Pulmonary artery endothelial cell (primary cell): Measurements from ENCODE around the gene FAM210A. TPM values are rescaled to one million over a fixed set of nuclear protein-coding genes. Genes with fewer than 3 reads are reported as not detected.
"Not testable (repeated sequence)": the region's sequence is repeated elsewhere in the genome, so short reads cannot be mapped to it uniquely, and the experiment has no call there.

Source experiments
- DNase-seq: peaks from one replicate; pipeline ENCODE4 v3.0.0-alpha.2; 2011; ENCODE audit warnings: low read depth, low spot score
- total RNA-seq: library from RNA; depleted of rRNA; stranded (reverse); fragments of >200 nt; gene quantifications from 2 replicates; pipeline ENCODE4 v1.2.3, GENCODE V29; 2014

FAM210A gene
- total RNA-seq, 1 donor from 2014 or later, result 27.0 TPM

- DNase-seq, result no peak
These were observed 15.9 kb downstream of the FAM210A start for GRCh38 chr18:13710414-13710831.

GRCh38 chr18:13703899-13704298 lies 22.5 kb downstream of the FAM210A start:
- DNase-seq, result no peak

GRCh38 chr18:13700153-13700552 lies 26.2 kb downstream of the FAM210A start:
- DNase-seq, result no peak

GRCh38 chr18:13696961-13697360 lies 29.4 kb downstream of the FAM210A start:
- no peak for DNase-seq

GRCh38 chr18:13695337-13695736 lies 31.0 kb downstream of the FAM210A start:
- not testable (repeated sequence) for DNase-seq

- DNase-seq, result not testable (repeated sequence)
These were observed 36.3 kb downstream of the FAM210A start for GRCh38 chr18:13690060-13690459.

GRCh38 chr18:13688191-13689136 lies 37.9 kb downstream of the FAM210A start:
- no peak for DNase-seq

GRCh38 chr18:13684546-13684945 lies 41.8 kb downstream of the FAM210A start:
- no peak for DNase-seq

GRCh38 chr18:13681701-13682100 lies 44.7 kb downstream of the FAM210A start:
- no peak for DNase-seq

GRCh38 chr18:13680612-13681011 lies 45.7 kb downstream of the FAM210A start:
- no peak for DNase-seq

GRCh38 chr18:13677350-13677749 lies 49.0 kb downstream of the FAM210A start:
- not testable (repeated sequence) for DNase-seq

GRCh38 chr18:13676471-13676870 lies 49.9 kb downstream of the FAM210A start:
- no peak for DNase-seq

- DNase-seq, result no peak
These were observed 53.7 kb downstream of the FAM210A start for GRCh38 chr18:13672657-13673056.

- peak; percentile 8 for DNase-seq
These were observed 64.5 kb downstream of the FAM210A start for GRCh38 chr18:13661779-13662256.

- DNase-seq, result no peak
These were observed 65.1 kb downstream of the FAM210A start for GRCh38 chr18:13661051-13661778.

- DNase-seq, result peak; percentile 37
These were observed 65.8 kb downstream of the FAM210A start for GRCh38 chr18:13660510-13660909.

- peak; percentile 84 for DNase-seq
These were observed 67.7 kb downstream of the FAM210A start for GRCh38 chr18:13658436-13659204.

- no peak for DNase-seq
These were observed 68.4 kb downstream of the FAM210A start for GRCh38 chr18:13657974-13658373.

GRCh38 chr18:13653746-13654433 lies 72.5 kb downstream of the FAM210A start:
- no peak for DNase-seq
